Measurements from ENCODE around the gene TMEM143.
"Not testable (repeated sequence)": the region's sequence is repeated elsewhere in the genome, so short reads cannot be mapped to it uniquely, and the experiment has no call there.

TMEM143 gene

DNA sequence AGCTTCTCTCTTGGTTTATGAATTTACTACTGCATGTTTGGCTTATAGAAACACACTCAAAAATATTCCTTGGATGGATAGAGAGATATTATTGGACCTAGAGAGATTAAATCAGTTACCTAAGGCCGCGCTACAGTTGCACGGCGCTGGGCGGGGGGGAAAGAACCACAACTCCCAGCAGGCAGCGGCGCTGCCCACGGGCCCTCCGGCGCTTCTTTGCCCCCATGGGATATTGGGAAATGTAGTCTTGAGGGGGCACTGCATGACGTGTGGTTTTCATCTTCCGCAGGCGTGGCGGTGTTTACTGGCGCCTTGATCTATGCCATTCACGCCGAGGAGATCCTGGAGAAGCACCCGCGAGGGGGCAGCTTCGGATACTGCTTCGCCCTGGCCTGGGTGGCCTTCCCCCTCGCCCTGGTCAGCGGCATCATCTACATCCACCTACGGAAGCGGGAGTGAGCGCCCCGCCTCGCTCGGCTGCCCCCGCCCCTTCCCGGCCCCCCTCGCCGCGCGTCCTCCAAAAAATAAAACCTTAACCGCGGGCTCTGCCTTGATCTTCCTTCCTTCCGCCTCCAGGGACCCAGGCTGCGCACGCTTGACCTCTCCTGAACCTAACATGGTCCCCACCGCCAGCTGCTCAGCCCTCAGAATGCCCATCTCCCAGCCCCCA lies 33.6 kb downstream of the TMEM143 start:
- DNase-seq (ENCODE audit: low read depth in 2 of 2) = peak; percentile 73 to 77

DNA sequence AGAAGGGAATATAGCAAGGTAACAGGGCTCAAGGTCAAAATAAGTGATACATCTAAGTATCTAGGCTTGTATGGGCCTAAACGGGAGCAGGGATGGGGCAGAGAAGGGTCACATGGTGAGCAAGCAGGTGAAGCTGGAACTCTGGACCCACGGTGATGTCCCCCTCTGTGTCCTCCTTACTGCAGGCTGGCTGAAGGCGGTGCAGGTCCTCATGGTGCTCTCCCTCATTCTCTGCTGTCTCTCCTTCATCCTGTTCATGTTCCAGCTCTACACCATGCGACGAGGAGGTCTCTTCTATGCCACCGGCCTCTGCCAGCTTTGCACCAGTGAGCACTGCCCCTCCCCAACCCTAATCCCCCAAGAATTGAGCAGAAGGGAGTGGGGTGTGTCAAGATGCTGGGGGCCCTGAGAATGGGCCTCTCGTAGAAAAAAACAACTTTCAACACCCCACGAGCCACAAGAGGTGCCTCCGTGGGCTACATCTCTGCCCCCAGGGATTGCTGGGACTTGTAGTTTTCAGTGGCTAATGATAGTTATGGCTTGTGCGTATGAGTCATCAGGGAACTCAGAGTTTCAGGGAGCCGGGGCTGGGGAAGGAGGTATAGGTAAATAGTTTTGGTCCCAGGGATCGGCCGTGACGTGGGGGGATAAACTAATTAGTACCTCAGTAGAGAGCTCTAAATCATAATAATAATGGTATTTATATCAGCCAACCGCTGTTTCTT lies 34.4 kb downstream of the TMEM143 start:
- peak in 1 of 2 donors; percentile 11 for DNase-seq (ENCODE audit: low read depth in 2 of 2)

DNA sequence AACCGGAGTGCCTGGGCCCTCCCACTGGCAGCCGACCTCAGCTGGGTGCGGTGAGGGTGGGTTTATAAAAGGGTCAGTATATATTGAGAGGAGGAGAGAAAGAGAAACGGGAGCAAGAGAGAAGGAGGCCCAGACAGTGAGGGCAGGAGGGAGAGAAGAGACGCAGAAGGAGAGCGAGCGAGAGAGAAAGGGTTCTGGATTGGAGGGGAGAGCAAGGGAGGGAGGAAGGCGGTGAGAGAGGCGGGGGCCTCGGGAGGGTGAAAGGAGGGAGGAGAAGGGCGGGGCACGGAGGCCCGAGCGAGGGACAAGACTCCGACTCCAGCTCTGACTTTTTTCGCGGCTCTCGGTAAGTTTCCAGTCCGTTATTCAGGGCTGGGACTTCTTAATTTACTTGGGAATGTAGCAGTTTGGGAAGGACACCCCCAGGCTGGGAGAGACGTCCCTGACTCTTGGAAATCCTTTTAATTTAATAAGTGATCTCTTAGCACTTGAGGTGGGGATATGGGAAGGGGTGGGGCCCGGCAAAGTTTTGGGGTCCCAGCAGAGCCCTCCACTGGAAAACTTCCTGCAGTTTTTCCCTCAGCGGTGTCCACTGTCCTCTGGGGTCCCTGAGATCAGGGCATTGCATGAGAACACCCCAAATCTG lies 38.4 kb downstream of the TMEM143 start, which contains the start of gene EMP3:
Gene EMP3, plus strand, starts transcription at position 288 of the 646 bp plus-strand sequence. CDS start 1,293 bp downstream, outside the sequence.
- DNase-seq (ENCODE audit: low read depth in 2 of 2) = peak; percentile 76 to 79

DNA sequence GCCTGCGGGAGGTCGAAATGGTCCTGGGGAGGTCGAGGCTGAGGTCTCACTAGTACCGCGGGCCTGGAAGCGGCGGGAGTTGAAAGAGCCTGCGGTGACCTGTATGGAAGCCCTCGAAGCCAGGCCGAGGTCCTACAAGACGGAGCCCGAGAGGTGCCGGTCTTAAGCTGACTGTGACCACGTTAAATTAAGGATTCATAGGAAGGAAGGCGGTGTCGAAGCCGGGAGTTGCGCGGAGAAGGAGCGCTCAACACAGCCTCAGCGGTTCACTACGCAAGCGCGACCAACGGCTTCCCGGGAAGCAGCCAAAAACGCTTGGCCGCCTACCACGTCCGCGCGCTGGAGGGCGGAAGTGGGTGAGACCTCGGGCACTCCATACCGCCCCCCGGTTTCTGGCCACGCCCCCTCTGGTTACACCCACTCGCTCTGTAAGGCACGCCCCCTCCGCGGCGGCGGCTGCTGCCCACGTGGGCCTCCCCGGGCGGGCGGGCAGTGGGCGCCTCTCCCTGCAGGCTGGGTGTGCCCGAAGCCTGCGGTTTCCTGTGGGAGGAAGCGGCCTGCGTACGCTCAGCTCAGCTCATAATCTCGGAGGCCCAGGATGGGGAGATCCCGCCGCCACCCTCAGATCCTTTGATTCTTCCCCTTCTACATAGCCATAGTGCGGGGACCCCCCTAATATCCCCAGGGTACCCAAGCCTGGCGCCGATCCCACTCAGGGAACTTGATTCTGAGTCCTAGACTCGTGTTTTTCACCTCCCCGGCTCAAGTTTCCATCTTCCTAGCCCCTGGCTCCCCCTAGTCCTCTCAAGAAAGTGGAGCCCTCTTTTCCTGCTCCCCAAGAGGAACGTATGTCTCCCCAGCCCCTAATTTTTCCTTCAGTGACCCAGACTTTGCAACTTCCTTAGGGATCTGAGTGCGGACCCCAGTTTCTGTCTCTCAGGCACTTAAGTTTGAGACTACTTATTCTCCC lies 41.8 kb downstream of the TMEM143 start:
- peak; percentile 96 to 99 for DNase-seq (ENCODE audit: low read depth in 2 of 2)

DNA sequence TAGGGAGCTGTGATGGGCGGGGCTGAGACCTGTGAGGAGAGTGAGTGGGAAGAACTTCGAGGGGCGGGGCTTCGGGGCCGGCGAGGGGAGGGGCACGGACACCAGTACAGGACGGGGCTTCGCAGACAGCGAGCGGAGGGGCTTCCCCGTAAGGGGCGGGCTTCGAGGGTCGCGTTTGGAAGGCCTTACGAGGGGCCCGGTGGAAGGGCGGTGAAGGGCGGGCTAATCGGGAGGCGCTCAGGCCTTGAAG lies 42.4 kb downstream of the TMEM143 start:
- DNase-seq (ENCODE audit: low read depth in 2 of 2) = peak; percentile 94

DNA sequence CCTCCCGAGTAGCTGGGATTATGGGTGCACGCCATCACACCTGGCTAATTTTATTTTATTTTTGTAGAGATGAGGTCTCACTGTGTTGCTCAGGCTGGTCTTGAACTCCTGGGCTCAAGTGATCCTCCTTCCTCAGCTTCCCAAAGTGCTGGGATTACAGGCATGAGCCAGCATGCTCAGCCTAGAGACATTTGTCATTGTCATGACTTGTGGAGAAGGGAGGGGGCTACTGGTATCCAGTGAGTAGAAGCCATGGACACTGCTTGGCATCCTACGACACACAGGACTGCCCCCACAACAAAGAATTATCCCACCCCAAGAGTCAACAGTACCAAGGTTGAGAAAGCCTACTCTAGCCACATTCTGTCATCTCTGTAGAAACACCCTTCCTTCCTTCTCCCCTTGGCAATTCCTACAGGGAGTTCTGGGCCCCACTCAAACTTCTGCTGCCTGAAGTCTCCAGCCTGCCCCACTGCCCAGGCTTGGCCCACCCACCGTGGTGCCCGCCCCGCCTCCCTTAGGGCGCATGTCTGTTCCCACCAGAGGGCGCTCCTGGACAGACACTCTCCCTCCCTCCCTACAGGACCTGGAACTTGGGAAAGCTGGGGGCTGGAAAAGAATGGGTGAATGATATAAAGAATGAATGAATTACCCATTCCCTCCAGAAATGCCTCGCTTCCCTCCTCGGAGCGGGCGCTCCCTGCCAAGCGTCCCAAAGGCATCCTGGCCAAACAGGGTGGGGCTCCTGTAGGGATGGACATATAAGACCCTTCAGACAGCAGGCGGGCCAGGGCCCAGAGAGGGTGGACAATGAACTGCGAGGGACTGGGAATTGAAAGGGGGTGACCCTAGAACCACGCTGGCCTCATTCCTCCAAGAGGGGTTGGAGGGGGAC lies 43.8 kb downstream of the TMEM143 start:
- DNase-seq (ENCODE audit: low read depth in 2 of 2) = peak; percentile 57 to 61

DNA sequence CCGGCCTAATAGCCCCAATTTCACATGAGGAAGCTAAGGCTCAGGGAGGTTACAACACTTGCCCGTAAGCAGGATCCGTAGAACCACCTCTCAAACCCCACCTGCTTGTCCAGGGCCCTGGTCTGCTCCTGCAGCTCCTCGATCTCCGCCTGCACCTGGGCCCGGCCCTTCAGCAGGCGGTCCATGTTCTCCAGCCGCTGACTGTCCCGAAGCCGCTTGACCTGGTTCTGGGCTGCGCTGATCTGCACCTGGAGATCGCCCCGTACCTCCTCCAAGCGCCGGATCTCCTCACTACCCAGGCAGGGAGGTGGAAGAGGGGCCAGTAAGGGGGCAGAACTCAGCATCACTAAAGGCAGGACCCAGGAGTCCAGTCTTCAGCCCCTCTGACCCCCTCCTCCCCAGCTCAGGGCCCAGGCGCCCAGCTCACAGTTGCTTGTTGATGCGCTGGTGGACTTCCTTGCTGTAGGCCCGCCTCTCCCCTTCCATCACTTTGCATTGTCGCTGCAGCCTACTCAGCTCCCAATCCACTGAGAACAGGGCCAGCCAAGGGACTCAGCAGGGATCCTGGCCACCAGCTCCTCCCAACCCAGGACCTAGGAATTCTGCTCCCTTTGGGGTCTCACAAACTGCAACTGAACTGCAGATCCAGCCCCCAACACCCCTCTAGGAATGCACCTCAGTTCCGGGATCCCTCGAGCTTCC lies 45.3 kb downstream of the TMEM143 start:
- no peak for DNase-seq (ENCODE audit: low read depth in 2 of 2)

DNA sequence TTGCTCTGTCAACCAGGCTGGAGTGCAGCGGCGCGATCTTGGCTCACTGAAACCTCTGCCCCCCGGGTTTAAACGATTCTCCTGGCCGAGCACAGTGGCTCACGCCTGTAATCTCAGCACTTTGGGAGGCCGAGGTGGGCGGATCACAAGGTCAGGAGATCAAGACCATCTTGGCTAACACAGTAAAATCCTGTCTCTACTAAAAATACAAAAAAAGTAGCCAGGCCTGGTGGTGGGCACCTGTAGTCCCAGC lies 46.1 kb downstream of the TMEM143 start:
- DNase-seq (ENCODE audit: low read depth in 2 of 2) = not testable (repeated sequence)

DNA sequence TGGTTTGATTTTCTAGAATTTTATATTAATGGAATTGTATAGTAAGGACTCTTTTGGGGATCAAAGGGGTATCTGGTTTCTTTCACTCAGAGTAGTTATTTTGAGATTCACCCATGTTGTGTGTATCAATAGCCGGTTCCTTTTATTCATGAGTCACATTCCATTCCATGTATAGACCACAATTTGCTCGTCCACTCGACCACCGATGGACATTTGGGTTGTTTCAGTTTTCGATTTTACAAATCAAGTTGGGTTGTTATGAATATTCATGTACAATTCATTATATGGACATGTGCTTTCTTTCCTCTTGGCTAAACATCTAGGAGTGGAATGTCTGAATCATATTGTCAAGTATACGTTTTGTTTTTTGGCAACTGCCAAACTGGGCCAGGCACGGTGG lies 48.0 kb downstream of the TMEM143 start:
- DNase-seq (ENCODE audit: low read depth in 2 of 2) = no peak

DNA sequence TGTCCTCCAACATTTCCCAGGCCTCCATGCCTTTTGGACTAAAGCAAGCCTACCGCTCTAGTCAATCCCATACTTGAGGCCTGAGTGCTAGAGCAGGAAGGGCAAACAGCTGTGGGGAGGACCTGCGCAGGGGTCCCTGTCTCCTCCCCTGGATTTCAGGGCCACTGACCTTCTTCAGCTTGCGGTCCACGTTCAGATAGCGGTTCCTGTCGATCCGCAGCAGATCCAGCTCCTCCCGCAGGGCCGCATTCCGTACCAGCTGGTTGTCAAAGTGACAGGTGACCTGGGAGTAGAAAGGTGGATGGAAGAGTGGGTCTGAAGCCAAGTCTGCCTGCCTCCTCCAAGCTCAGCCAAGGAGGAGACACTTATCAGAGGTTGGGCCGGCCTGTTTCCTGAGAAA lies 52.4 kb downstream of the TMEM143 start:
- no peak for DNase-seq (ENCODE audit: low read depth in 2 of 2)

DNA sequence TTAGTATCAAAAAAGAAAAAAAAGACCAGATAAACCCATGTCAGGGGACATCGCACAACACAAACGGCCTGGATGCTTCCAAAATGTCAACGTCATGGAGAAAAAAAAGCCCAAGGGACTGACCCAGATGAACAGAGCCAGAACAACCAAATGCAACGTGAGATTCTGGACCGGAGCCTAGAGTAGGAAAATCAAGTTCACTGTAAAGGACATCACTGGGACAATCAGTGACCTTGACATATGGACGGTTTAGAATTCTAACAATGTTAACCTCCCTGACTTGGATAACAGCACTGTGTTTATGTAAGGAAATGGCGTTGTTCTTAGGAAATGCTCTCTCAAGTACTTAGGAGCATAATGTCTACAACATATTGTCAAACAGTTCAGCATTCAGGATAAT lies 53.5 kb downstream of the TMEM143 start:
- no peak for DNase-seq (ENCODE audit: low read depth in 2 of 2)

DNA sequence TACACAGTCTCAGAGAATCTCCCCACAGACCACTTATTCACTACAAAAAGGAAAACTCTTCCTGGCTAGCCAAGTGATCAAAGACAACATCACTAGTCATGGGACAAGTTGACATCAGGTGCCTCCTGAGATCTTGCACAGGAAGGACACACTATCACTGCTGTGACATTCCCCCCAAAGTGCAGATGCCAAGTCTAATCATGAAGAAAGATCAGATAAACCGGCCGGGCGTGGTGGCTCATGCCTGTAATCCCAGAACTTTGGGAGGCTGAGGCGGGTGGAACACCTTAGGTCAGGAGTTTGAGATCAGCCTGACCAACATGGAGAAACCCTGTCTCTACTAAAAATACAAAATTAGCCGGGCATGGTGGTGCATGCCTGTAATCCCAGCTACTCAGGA lies 54.0 kb downstream of the TMEM143 start:
- not testable (repeated sequence) for DNase-seq (ENCODE audit: low read depth in 2 of 2)

DNA sequence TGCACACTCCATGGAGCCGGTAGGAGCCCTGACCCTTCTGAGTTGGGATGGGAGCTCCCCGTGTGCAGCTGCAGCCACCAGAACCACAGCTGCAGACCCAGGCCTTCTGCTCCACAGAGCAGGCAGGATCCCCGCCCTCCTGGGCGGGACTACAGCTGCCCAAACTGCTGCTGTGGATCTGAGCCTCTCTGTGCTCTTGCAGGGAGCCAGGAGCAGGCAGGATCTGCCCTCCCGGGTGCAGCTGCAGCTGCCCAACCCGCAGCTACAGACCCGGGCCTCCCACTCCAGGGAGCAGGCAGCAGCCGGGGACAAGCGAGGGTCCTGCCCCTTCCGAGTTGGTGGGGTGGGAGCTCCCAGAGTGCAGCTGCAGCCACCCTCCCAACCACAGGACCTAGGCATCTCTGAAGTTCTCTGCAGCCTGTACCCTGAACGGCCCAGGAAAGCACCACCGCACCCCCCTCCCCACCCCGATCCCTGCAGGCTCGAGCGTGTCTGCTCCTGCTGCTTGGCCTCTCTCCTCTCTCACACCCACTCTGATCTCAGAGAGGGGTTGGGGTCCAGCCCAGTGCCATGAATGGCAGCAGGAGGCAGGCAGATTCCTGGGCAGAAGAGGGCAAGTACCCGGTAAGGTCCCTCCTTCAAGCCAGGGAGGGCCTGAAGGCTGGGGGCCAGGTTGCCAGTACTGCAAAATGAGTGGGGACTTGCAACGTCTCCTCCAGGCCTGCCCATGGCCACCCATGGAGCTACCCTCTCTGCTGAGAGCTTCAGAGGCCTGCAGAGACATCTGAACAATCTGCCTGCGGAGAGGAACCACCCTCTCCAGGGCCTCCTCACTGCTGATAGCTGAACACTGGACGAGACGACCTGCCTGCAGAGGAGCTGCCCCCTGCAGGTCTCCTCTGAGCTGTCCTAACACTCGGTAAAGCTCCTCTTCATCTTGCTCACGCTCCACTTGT lies 54.8 kb downstream of the TMEM143 start:
- no peak for DNase-seq (ENCODE audit: low read depth in 2 of 2)

DNA sequence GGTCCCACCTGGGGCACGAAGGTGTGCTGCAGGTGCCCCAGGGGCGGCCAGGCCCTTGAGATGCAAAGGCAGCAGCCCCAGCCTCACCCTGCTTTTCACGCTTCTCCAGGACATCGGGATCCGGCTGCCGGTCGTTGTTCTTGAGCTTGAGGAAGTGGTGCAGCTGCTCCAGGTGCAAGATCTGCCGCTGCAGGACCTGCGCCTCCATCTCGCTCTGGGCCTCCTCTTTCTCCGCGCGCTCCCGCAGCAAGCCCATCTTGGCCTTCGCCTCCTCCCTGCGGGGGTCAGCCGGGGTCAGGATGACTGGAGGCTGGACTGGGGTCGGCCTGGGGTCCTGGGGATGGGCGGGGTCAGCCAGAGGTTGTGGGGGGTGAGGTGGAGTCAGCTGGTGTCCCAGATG lies 59.9 kb downstream of the TMEM143 start:
- DNase-seq (ENCODE audit: low read depth in 2 of 2) = no peak

DNA sequence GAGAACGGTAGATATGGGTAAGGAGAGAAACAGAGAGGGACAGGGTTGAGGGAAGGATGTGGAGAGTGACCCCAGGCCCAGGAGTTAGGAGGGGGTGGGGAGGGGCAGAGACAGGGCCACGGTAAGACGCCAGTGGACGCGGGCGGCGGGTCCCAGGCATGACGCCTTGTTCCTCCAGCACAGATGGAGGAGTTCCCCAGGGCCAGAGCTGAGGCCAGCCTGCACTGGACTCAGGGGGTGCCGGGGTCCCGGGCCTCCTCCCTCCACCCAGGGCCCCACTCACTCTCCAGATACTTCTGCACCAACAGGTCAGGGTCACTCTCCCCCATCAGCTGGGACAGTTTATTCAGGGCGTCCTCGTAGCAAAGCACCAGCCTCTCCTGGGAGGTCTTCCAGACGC lies 60.4 kb downstream of the TMEM143 start:
- DNase-seq (ENCODE audit: low read depth in 2 of 2) = no peak

DNA sequence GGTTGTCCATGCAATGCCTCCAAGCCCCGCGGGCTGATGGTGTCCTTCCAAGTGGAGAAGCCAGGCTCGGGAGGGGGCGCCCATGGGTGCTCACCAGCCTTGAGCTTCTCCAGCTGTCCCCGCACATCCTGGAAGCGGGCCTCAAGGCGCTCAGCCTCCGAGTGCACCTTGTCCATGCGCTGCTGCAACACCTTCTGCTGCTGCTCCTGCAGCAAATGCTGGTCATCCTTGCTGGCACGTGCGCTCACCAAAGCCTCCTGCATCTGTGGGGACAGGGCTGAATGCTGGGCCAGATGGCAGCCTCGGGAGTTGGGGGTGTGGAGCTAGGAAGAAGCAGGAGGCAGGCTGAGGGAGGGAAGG lies 61.2 kb downstream of the TMEM143 start:
- no peak for DNase-seq (ENCODE audit: low read depth in 2 of 2)

DNA sequence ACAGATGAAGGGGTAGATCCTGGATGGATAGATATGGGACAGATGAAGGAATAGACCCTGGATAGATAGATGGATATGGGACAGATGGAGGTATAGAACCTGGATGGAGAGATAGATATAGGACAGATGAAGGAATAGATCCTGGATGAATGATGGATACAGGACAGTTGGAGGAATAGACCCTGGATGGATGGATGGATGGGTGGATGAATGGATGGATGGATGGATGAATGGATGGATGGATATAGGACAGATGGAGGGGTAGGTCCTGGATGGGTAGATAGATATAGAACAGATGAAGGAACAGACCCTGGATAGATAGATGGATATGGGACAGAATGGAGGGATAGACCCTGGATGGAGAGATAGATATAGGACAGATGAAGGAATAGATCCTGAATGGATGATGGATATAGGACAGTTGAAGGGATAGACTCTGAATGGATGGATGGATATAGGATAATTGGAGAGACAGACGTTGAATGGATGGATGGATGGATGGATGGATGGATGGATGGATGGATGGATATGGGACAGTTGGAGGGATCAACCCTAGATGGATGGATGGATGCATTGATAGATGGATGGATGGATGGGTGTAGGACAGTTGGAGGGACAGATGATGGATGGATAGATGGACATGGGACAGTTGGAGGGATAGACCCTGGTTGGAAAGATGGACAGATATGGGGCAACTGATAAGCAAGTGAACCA lies 61.7 kb downstream of the TMEM143 start:
- DNase-seq (ENCODE audit: low read depth in 2 of 2) = no peak

DNA sequence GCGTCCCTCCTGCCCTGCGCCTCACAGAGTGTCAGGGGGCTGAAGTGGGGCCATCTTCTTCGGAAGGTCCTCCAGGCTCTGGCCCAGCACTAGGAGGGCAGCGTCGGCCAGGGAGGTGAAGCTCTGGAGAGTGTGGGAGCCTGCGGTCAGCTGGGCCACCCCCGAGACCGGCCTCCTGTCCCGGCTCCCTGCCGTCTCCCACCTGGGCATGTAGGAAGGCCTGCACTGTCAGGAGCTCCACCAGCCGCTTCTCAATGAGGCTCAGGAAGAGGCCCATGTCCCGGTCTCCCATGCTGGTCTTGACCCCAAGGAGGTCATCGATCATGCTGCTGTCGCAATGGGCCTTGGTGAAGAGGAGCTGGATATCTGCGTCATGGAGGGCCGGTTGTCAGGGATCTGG lies 65.8 kb downstream of the TMEM143 start:
- no peak for DNase-seq (ENCODE audit: low read depth in 2 of 2)
